WERI-Rb-1 (cell line): ENCODE measurements around the gene PLIN4.

Experiments used
- DNase-seq: peaks from one replicate; pipeline ENCODE4 v3.0.0-alpha.2; 2020
- H3K27ac ChIP-seq: fragments of 250-450 bp; sonication (Bioruptor Pico); 2 replicates; pipeline ENCODE4 v1.5.1; 2020; ENCODE audit warnings: mild to moderate bottlenecking, moderate library complexity
- H3K27me3 ChIP-seq: fragments of 250-450 bp; sonication (Bioruptor Pico); 2 replicates; pipeline ENCODE4 v1.5.1; 2021; ENCODE audit warnings: mild to moderate bottlenecking, low read depth, moderate library complexity; ENCODE audit not compliant: insufficient read depth, severe bottlenecking
- H3K36me3 ChIP-seq: fragments of 250-450 bp; sonication (Bioruptor Pico); 2 replicates; pipeline ENCODE4 v1.5.1; 2020; ENCODE audit warnings: mild to moderate bottlenecking, moderate library complexity
- H3K4me3 ChIP-seq: 2 replicates; pipeline ENCODE4 v1.5.1; 2011; ENCODE audit warnings: low read depth, mild to moderate bottlenecking, control low read depth, low read length
- H3K9me3 ChIP-seq: fragments of 250-450 bp; sonication (Bioruptor Pico); 2 replicates; pipeline ENCODE4 v1.5.1; 2021; ENCODE audit warnings: mild to moderate bottlenecking, moderate library complexity; ENCODE audit not compliant: severe bottlenecking
- TF ChIP-seq, protein P1 (sequence below): IDR thresholded peaks from 2 replicates; pipeline ENCODE4 v1.5.1; 2011; ENCODE audit warnings: low read depth, mild to moderate bottlenecking, control low read depth, inconsistent platforms, low read length

The PLIN4 gene

DNA sequence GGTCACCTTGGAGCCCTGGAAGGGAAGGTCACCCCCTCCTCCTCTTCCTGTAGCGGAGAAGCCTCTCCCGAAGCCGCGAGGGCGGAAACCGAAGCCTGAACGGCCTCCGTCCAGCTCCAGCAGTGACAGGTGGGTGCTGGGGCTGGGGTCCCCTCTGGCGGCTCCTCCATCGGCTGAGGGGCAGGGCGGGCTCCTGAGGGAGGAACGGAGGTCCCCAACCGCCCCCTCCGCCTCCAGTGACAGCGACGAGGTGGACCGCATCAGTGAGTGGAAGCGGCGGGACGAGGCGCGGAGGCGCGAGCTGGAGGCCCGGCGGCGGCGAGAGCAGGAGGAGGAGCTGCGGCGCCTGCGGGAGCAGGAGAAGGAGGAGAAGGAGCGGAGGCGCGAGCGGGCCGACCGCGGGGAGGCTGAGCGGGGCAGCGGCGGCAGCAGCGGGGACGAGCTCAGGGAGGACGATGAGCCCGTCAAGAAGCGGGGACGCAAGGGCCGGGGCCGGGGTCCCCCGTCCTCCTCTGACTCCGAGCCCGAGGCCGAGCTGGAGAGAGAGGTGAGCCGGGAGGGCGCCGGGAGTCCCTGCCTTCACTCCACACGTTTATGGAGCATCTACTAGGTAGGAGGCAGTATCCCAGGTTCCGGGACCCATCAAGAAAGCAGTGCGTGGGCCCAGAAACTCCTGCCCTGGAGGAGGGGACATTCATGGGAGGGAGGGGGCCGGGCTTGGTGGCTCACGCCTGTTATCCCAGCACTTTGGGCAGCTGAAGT is 24.2 kb downstream of the PLIN4 start:
- no peak for DNase-seq
- H3K27me3 ChIP-seq = no peaks in the 10 kb centered on the region
- peaks cover 71% of the 10 kb centered on the region for H3K36me3 ChIP-seq
- no peaks in the 10 kb centered on the region for H3K9me3 ChIP-seq
- no peak overlapping the region for H3K27ac ChIP-seq
- TF ChIP-seq, protein P1, sequence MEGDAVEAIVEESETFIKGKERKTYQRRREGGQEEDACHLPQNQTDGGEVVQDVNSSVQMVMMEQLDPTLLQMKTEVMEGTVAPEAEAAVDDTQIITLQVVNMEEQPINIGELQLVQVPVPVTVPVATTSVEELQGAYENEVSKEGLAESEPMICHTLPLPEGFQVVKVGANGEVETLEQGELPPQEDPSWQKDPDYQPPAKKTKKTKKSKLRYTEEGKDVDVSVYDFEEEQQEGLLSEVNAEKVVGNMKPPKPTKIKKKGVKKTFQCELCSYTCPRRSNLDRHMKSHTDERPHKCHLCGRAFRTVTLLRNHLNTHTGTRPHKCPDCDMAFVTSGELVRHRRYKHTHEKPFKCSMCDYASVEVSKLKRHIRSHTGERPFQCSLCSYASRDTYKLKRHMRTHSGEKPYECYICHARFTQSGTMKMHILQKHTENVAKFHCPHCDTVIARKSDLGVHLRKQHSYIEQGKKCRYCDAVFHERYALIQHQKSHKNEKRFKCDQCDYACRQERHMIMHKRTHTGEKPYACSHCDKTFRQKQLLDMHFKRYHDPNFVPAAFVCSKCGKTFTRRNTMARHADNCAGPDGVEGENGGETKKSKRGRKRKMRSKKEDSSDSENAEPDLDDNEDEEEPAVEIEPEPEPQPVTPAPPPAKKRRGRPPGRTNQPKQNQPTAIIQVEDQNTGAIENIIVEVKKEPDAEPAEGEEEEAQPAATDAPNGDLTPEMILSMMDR = no peak
- no peak overlapping the region for H3K4me3 ChIP-seq

DNA sequence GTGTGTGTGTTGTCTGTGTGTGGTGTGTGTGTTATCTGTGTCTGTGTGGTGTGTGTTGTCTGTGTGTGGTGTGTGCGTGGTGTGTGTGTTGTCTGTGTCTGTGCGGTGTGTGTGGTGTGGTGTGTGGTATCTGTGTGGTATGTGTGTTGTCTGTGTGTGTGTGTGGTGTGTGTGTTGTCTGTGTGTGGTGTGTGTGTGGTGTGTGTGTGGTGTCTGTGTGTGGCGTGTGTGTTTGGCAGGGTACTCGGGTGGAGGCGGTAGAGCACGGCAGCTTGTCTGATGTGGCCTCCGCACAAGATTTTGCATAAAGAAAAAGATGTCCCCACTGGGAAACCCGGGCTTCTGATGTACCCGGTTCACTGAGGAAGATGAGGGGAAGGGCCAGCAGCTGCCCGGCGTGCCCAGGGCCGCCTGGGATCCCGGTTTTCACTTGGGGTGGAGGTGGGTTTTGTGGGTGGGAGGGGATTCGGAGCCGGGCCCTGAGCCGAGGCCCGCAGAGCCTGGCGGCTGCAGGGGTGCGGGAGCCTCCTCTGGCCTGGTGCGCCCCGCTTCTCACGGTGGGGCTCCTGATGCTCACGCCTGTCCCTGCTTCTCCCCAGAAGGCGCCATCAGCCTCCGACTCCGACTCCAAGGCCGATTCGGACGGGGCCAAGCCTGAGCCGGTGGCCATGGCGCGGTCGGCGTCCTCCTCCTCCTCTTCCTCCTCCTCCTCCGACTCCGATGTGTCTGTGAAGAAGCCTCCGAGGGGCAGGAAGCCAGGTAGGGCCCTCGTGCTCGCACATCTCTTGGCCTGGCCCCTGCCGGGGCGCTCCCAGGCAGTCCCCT is 25.0 kb downstream of the PLIN4 start:
- Histone ChIP-seq H3K27ac (no peak overlapping the region), H3K9me3 (no peaks in the 10 kb centered on the region), H3K36me3 (peaks cover 71% of the 10 kb centered on the region), H3K27me3 (no peaks in the 10 kb centered on the region), H3K4me3 (no peak overlapping the region)
- no peak for DNase-seq
- TF ChIP-seq, protein P1 = no peak

DNA sequence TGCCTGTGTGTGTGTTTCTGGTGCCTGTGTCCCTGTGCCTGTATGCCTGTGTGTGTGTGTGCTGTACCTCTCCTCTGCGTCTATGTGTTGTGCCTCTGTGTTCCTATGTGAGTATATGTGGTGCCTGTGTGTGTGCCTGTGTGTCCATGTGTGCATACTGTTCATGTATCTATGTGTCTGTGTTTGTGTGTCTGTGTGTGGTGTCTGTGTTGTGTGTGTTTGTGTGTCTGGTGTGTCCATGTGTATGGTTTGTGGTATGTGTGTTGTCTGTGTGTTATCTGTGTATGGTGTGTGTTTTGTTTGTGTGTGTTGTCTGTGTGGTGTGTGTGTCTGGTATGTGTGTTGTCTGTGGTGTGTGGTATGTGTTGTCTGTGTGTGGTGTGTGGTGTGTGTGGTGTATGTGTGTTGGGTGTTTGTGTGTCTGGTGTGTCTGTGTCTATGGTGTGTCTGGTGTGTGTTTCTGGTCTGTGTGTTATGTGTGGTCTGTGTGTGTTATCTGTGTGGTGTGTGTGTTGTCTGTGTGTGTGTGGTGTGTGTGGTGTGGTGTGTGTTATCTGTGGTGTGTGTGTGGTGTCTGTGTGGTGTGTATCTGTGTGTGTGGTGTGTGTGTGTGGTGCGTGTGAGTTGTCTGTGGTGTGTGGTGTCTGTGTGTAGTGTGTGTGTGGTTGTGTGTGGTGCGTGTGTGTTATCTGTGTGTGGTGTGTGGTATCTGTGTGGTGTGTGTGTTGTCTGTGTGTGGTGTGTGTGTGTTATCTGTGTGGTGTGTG is 25.8 kb downstream of the PLIN4 start:
- DNase-seq = no peak
- H3K9me3 ChIP-seq = no peaks in the 10 kb centered on the region
- peaks cover 65% of the 10 kb centered on the region for H3K36me3 ChIP-seq
- TF ChIP-seq, protein P1 = no peak
- no peak overlapping the region for H3K4me3 ChIP-seq
- no peaks in the 10 kb centered on the region for H3K27me3 ChIP-seq
- H3K27ac ChIP-seq = no peak overlapping the region

DNA sequence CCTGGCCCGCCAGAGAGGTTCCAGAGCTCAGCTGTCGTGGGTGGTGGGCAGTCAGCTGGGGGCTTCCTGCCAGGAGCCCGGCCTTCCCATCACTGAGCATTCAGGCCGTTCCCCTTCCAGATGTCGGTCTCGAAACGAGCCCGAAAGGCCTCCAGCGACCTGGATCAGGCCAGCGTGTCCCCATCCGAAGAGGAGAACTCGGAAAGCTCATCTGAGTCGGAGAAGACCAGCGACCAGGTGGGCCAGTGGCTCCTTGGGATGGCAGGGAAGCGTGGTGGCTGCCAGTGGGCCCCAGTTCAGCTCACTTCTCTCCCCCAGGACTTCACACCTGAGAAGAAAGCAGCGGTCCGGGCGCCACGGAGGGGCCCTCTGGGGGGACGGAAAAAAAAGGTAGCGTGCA is 26.8 kb downstream of the PLIN4 start:
- peaks cover 59% of the 10 kb centered on the region for H3K36me3 ChIP-seq
- no peak overlapping the region for H3K27ac ChIP-seq
- no peaks in the 10 kb centered on the region for H3K9me3 ChIP-seq
- no peak overlapping the region for H3K4me3 ChIP-seq
- no peak for DNase-seq
- H3K27me3 ChIP-seq = no peaks in the 10 kb centered on the region
- TF ChIP-seq, protein P1 = no peak

DNA sequence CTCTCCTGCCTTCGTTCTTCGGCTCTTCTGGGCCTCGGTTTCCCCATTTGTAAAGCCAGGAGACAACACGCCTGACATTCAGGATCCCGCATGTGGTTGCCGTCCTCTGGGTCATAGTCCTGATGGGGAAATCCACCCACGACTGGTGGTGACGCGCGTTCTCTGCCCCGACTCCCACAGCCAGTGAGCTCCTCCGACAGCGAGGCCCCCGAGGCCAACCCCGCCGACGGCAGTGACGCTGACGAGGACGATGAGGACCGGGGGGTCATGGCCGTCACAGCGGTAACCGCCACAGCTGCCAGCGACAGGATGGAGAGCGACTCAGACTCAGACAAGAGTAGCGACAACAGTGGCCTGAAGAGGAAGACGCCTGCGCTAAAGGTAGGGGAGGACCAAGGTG is 29.8 kb downstream of the PLIN4 start:
- Histone ChIP-seq H3K9me3 (no peaks in the 10 kb centered on the region), H3K4me3 (no peak overlapping the region), H3K27me3 (no peaks in the 10 kb centered on the region), H3K27ac (no peak overlapping the region), H3K36me3 (peaks cover 45% of the 10 kb centered on the region)
- no peak for DNase-seq
- TF ChIP-seq, protein P1 = no peak
